Suppressor macrophage treated with lipopolysaccharide for 4 hours (primary cell): ENCODE measurements around the gene BMP2.

ENCODE experiments used
- DNase-seq: peaks from one replicate; pipeline ENCODE4 v3.0.0-alpha.2; 2020

BMP2 gene

GRCh38 chr20:6768228-6769140 is 998 bp downstream of the BMP2 start:
- peak; percentile 56 for DNase-seq

GRCh38 chr20:6769903-6770785 is 2.7 kb downstream of the BMP2 start:
- DNase-seq, result peak; percentile 23

- no peak for DNase-seq
Measured at GRCh38 chr20:6770786-6771100, 3.3 kb downstream of the BMP2 start.

- no peak for DNase-seq
Measured at GRCh38 chr20:6780433-6781190, 13.1 kb downstream of the BMP2 start.

GRCh38 chr20:6783752-6784151 is 16.3 kb downstream of the BMP2 start:
- DNase-seq, result no peak

GRCh38 chr20:6784210-6784631 is 16.7 kb downstream of the BMP2 start:
- DNase-seq, result no peak

GRCh38 chr20:6784767-6785166 is 17.3 kb downstream of the BMP2 start:
- DNase-seq, result no peak

GRCh38 chr20:6786548-6786947 is 19.1 kb downstream of the BMP2 start:
- DNase-seq, result no peak

- DNase-seq, result no peak
Measured at GRCh38 chr20:6792789-6793188, 25.3 kb downstream of the BMP2 start.

GRCh38 chr20:6802227-6802626 is 34.7 kb downstream of the BMP2 start:
- no peak for DNase-seq

- no peak for DNase-seq
Measured at GRCh38 chr20:6806275-6806674, 38.8 kb downstream of the BMP2 start.

GRCh38 chr20:6811262-6812035 is 44.0 kb downstream of the BMP2 start:
- DNase-seq, result no peak

GRCh38 chr20:6812530-6812929 is 45.0 kb downstream of the BMP2 start:
- no peak for DNase-seq

GRCh38 chr20:6814945-6815344 is 47.5 kb downstream of the BMP2 start:
- DNase-seq, result no peak

GRCh38 chr20:6818033-6818808 is 50.7 kb downstream of the BMP2 start:
- no peak for DNase-seq

- peak; percentile 3 for DNase-seq
Measured at GRCh38 chr20:6819599-6819998, 52.1 kb downstream of the BMP2 start.

- no peak for DNase-seq
Measured at GRCh38 chr20:6824401-6824800, 56.9 kb downstream of the BMP2 start.

- no peak for DNase-seq
Measured at GRCh38 chr20:6827472-6827871, 60.0 kb downstream of the BMP2 start.

- DNase-seq, result peak; percentile 84
Measured at GRCh38 chr20:6828794-6829423, 61.4 kb downstream of the BMP2 start.

GRCh38 chr20:6829510-6830116 is 62.1 kb downstream of the BMP2 start:
- DNase-seq, result no peak
